Measurements from ENCODE around the gene NLRP1. TPM values are rescaled to one million over a fixed set of nuclear protein-coding genes. Genes with fewer than 3 reads are reported as not detected.

NLRP1 gene
- total RNA-seq, 1 donor from 2014 or later = 14.4 TPM

DNA sequence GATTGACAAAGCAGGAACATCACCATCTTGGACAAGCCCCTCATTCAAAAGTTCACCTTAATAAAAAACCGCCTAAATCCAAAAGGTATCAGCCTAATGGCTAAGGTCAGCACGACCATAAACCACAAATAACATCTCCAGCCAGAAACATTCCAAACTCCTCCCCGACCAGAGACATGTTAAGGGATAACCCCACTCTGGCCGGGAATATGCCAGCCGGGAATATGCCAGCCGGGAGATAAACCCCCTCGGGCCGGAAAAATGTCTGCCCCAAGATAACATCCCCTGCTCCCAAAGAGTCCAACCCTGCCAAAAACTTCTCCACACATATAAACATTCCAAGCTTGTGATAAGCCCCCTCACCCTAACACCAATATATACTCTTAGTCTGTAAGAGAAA, 116.9 kb downstream of the NLRP1 start:
- TF ChIP-seq, protein P1, sequence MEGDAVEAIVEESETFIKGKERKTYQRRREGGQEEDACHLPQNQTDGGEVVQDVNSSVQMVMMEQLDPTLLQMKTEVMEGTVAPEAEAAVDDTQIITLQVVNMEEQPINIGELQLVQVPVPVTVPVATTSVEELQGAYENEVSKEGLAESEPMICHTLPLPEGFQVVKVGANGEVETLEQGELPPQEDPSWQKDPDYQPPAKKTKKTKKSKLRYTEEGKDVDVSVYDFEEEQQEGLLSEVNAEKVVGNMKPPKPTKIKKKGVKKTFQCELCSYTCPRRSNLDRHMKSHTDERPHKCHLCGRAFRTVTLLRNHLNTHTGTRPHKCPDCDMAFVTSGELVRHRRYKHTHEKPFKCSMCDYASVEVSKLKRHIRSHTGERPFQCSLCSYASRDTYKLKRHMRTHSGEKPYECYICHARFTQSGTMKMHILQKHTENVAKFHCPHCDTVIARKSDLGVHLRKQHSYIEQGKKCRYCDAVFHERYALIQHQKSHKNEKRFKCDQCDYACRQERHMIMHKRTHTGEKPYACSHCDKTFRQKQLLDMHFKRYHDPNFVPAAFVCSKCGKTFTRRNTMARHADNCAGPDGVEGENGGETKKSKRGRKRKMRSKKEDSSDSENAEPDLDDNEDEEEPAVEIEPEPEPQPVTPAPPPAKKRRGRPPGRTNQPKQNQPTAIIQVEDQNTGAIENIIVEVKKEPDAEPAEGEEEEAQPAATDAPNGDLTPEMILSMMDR (IDR thresholded peaks at IDR 0.05; ENCODE audit: insufficient read depth, low read length, poor library complexity, severe bottlenecking) = no peak
- Histone ChIP-seq H3K36me3 (ENCODE audit: control insufficient read depth, insufficient read depth, low read length) (no peaks in the 10 kb centered on the region), H3K27me3 (ENCODE audit: control insufficient read depth, insufficient read depth, low read length) (no peaks in the 10 kb centered on the region), H3K4me3 (ENCODE audit: low read depth, low read length) (peak overlapping the region; percentile 90)
- DNase-seq (ENCODE audit: low read depth) = no peak

DNA sequence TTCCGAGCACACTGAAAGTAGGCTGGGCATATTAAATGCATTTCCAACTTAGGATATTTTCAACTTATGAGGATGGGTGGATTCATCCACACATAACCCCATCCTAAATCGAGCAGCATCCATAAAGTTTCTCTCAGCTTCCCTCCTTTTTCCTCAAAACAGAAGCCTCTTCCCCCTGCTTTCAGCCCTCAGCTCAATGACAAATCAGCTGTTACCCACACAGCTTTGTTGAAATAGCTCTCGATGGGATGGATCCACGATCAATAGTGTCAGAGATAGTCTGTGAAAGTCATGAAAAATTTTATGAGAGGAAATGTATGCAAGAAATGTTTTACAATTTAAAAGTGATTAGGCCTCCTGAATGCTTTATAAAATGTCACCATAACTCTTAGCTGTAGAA, 118.0 kb downstream of the NLRP1 start:
- DNase-seq (ENCODE audit: low read depth) = no peak
- TF ChIP-seq, protein P1 (IDR thresholded peaks at IDR 0.05; ENCODE audit: insufficient read depth, low read length, poor library complexity, severe bottlenecking) = no peak
- Histone ChIP-seq H3K36me3 (ENCODE audit: control insufficient read depth, insufficient read depth, low read length) (no peaks in the 10 kb centered on the region), H3K4me3 (ENCODE audit: low read depth, low read length) (no peak overlapping the region), H3K27me3 (ENCODE audit: control insufficient read depth, insufficient read depth, low read length) (no peaks in the 10 kb centered on the region)

DNA sequence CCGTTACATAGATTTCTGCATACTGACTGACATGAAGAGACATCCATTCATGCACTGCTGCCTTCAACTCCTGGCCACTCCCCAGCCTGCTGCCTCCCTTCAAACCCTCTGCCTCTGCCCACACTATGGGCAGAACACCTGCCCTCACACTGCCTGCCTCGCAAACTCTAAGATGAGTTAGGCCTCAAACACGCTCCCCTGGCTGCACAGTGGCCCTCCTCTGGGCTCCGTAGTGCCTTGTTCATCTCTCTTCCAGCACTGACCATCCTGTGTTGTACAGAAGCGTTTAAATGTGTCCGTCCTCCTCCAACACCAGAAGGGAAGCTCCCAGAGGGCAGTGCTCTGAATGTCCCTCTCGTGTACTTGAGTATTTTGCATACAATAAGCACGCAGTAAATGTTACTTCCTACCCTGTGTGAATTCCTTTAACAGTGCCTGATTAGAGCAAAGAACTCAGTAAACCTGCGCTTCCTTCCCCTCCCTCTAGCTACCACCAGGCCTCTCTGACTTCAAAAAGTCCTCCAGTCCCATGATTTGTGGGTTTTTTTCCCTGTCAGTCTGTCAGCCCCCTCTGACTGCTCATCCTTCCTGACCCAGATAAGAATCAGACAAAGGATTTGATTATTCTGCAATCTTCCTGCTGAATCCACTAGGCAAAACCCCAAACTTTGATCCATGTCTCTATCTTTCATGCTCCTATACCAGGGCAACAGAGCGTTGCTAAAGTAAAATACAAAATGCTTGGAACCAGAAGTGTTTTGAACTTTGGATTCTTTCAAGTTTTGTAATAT, 119.4 kb downstream of the NLRP1 start:
- TF ChIP-seq, protein P1 (IDR thresholded peaks at IDR 0.05; ENCODE audit: insufficient read depth, low read length, poor library complexity, severe bottlenecking) = no peak
- no peaks in the 10 kb centered on the region for H3K36me3 ChIP-seq (ENCODE audit: control insufficient read depth, insufficient read depth, low read length)
- H3K4me3 ChIP-seq (ENCODE audit: low read depth, low read length) = no peak overlapping the region
- no peaks in the 10 kb centered on the region for H3K27me3 ChIP-seq (ENCODE audit: control insufficient read depth, insufficient read depth, low read length)
- no peak for DNase-seq (ENCODE audit: low read depth)

Other genes starting within 250 kb of the NLRP1 start
- 68.2 and 95.8 TPM in 2 replicates for gene NUP88, start 164.8 kb downstream of the NLRP1 start, total RNA-seq
- 63.4 and 71.4 TPM in 2 replicates for gene RPAIN, start 164.3 kb downstream of the NLRP1 start, total RNA-seq
- gene C1QBP, start 145.4 kb downstream of the NLRP1 start, total RNA-seq = 200 and 232 TPM in 2 replicates
- 16.4 and 17.2 TPM in 2 replicates for gene DHX33, start 115.5 kb downstream of the NLRP1 start, total RNA-seq
- 45.9 and 65.6 TPM in 2 replicates for gene DERL2, start 98.3 kb downstream of the NLRP1 start, total RNA-seq
- gene MIS12, start 97.9 kb downstream of the NLRP1 start, total RNA-seq = 23.7 and 25.1 TPM in 2 replicates

Data from kidney epithelial cell (primary cell).